Activated naive CD8-positive, alpha-beta T cell (primary cell): ENCODE results near the gene RASA3.
"Not testable (repeated sequence)": the region's sequence is repeated elsewhere in the genome, so short reads cannot be mapped to it uniquely, and the experiment has no call there.

Source experiments
- H3K27ac Mint-ChIP-seq: one replicate; pipeline ENCODE4 v1.8.0; 2021; ENCODE audit warnings: mixed read lengths
- H3K27me3 Mint-ChIP-seq: one replicate; pipeline ENCODE4 v1.8.0; 2021; ENCODE audit warnings: mixed read lengths
- H3K36me3 Mint-ChIP-seq: one replicate; pipeline ENCODE4 v1.8.0; 2021; ENCODE audit warnings: mixed read lengths
- H3K4me1 Mint-ChIP-seq: one replicate; pipeline ENCODE4 v1.8.0; 2021; ENCODE audit warnings: low read depth, mixed read lengths
- H3K4me3 Mint-ChIP-seq: one replicate; pipeline ENCODE4 v1.8.0; 2021; ENCODE audit warnings: mild to moderate bottlenecking, mixed read lengths
- H3K9me3 Mint-ChIP-seq: one replicate; pipeline ENCODE4 v1.8.0; 2021; ENCODE audit warnings: low read depth, mixed read lengths

Gene RASA3

DNA sequence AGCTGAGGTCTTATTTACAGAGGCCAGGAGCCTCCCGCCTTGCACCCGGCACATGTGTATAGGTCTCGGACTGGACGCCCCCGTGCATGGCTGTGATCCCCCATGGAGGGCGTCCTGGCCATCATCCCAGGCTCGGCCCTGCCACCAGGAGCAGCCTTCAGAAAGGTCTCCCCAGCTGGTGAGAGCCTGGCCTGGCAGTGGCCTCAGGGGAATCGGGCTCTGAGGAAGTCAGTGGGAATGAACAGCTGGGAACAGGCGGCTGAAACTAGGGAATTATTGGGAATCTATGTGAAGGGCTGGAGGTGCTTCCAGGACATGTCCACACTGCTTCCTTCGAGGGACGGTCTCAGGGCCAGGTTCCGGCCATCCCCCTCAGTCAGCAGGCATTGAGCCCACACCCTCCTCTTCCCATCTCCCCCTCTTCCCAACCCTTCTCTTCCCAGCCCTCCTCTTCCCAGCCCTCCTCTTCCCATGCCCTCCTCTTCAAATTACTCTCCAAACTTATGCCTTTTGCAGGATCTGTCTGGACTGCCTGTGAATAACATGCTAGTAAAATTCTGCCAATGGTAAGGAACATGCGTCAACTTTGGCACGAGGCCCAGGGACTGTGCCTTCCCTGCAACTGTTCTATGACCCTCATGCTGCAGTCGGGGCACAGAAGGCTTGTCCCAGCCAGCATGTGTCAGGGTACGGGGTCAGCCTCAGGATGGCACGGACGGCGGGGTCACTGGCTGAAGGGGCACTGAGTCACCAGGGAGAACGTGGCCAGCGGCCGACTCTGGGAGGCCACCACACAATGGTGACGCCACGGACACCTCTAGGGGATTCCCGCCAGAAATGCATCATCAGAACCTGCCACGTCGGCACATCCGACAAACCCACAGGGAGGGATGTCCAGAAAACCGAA, 134.3 kb downstream of the RASA3 start:
- Mint-ChIP-seq H3K4me1 (no peaks in the 10 kb centered on the region), H3K27ac (peak overlapping the region; percentile 50), H3K36me3 (peaks cover 4% of the 10 kb centered on the region), H3K27me3 (no peaks in the 10 kb centered on the region), H3K4me3 (no peak overlapping the region), H3K9me3 (no peaks in the 10 kb centered on the region)

DNA sequence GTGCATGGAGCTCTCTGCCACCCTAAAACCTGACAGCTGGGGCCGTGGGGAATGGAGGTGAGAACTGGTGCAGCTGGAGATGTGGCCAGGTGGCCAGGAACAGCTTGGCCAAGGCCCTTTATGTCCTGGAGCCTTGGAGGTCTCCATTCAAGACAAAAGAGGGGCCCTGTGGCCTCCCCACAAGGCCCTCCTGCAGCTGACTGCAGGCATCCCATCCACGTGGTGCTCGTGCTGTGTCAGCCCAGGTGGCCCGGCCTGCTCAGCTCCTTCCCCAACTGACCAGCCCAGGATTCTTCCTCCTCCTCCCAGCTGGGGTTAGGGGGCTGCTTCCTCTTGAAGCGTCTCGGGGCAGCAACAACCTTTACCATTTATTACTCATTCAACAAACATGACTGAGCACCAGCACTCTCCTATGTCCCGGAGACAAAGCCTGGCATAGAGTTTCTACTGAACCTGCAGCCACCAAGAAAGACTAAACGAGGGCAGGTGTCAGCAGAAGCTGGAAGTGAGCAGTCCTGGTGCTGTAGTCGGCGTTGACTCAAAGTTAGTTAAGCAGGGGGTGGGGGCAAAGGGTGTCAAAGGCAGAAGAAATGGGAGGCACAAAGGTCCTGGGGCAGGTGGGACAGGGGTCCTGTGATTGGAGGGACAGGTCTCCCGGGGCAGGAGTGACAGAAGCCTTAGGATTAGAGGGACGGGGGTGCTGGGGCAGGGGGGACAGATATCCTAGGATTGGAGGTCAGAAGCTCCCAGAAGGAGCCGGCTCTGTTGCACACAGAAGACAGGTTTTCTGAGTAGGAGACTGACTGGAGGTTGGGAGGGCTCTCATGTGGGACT, 135.3 kb downstream of the RASA3 start:
- peak overlapping the region; percentile 46 for H3K27ac Mint-ChIP-seq
- no peaks in the 10 kb centered on the region for H3K4me1 Mint-ChIP-seq

GRCh38 chr13:113996081-113996911, 136.1 kb downstream of the RASA3 start:
- Mint-ChIP-seq H3K36me3 (peaks cover 7% of the 10 kb centered on the region), H3K4me1 (peaks cover 3% of the 10 kb centered on the region), H3K27ac (no peak overlapping the region), H3K27me3 (no peaks in the 10 kb centered on the region), H3K9me3 (no peaks in the 10 kb centered on the region), H3K4me3 (no peak overlapping the region)

More for the DNA sequence above, 135.3 kb downstream of the RASA3 start:
- Mint-ChIP-seq H3K36me3 (peaks cover 4% of the 10 kb centered on the region), H3K9me3 (no peaks in the 10 kb centered on the region), H3K27me3 (no peaks in the 10 kb centered on the region), H3K4me3 (no peak overlapping the region)

- Mint-ChIP-seq H3K27me3 (no peaks in the 10 kb centered on the region), H3K4me3 (no peak overlapping the region), H3K9me3 (no peaks in the 10 kb centered on the region), H3K4me1 (peaks cover 3% of the 10 kb centered on the region), H3K27ac (no peak overlapping the region), H3K36me3 (peaks cover 7% of the 10 kb centered on the region)
Measured at GRCh38 chr13:113995051-113995601, 137.3 kb downstream of the RASA3 start.

- Mint-ChIP-seq H3K36me3 (peaks cover 14% of the 10 kb centered on the region), H3K4me1 (peaks cover 3% of the 10 kb centered on the region), H3K9me3 (no peaks in the 10 kb centered on the region), H3K27ac (peak overlapping the region; percentile 34), H3K27me3 (no peaks in the 10 kb centered on the region), H3K4me3 (no peak overlapping the region)
Measured at GRCh38 chr13:113992276-113993005, 140.0 kb downstream of the RASA3 start.

DNA sequence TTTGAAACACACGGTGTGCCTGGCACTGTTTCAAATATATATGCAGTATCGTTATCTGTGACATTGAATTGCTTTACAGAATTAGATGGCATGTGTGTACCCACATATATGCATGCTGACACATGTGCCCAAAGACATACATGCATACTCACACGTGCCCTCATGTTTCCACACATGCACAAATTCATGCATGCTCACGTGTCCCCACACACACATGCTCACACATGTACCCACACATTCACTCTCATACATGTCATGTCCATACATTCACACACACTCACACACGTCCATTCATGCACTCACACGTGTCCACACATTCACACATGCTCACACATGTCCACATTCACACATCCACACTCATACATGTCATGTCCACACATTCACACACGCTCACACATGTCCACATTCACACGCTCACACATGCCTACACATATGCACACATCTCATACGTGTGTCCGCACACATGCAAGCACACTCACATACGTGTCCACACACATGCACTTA, 140.7 kb downstream of the RASA3 start:
- Mint-ChIP-seq H3K27me3 (no peaks in the 10 kb centered on the region), H3K4me1 (peaks cover 3% of the 10 kb centered on the region), H3K9me3 (no peaks in the 10 kb centered on the region), H3K27ac (peak overlapping the region; percentile 31), H3K36me3 (peaks cover 14% of the 10 kb centered on the region), H3K4me3 (no peak overlapping the region)

DNA sequence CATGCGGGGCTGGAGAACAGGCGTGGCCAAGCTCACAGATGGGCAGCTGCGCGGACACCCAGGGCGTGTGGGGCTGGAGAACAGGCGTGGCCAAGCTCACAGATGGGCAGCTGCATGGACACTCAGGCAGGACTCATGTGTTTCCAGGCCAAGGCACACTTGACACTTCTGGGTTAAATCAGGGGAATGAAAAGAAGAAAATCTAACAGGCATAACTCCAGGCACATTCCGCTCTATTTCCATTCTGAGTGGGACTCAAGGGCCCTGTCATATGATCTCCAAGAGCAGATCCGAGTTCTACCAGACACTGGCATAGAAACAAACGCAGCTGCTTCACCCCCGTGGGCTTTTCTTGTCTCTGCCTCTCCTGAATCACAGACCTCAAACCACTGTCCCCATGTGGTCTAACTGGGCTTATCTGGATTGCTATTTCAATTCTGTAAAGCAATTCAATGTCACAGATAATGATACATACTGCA, 141.2 kb downstream of the RASA3 start:
- Mint-ChIP-seq H3K4me1 (peaks cover 3% of the 10 kb centered on the region), H3K9me3 (no peaks in the 10 kb centered on the region), H3K36me3 (peaks cover 14% of the 10 kb centered on the region), H3K4me3 (no peak overlapping the region), H3K27me3 (no peaks in the 10 kb centered on the region), H3K27ac (peak overlapping the region; percentile 22)

- Mint-ChIP-seq H3K27me3 (no peaks in the 10 kb centered on the region), H3K27ac (peak overlapping the region; percentile 70), H3K4me1 (peaks cover 3% of the 10 kb centered on the region), H3K36me3 (peaks cover 14% of the 10 kb centered on the region), H3K9me3 (no peaks in the 10 kb centered on the region), H3K4me3 (no peak overlapping the region)
Measured at GRCh38 chr13:113990321-113990837, 142.0 kb downstream of the RASA3 start.

- Mint-ChIP-seq H3K27ac (peak overlapping the region; percentile 70), H3K4me3 (no peak overlapping the region), H3K4me1 (peaks cover 3% of the 10 kb centered on the region), H3K36me3 (peaks cover 14% of the 10 kb centered on the region), H3K9me3 (no peaks in the 10 kb centered on the region), H3K27me3 (no peaks in the 10 kb centered on the region)
Measured at GRCh38 chr13:113989585-113990300, 142.7 kb downstream of the RASA3 start.

DNA sequence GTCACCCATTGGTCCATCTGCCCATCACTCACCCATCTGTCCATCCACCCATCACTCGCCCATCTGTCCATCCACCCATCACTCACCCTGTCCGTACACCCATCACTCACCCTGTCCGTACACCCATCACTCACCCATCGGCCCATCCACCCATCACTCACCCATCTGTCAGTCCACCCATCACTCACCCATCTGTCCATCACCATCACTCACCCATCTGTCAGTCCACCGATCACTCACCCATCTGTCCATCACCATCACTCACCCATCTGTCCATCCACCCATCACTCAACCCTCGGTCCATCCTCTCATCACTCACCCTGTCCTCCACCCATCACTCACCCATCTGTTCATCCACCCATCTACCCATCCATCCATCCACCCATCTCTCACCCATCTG, 143.6 kb downstream of the RASA3 start:
- H3K36me3 Mint-ChIP-seq = peaks cover 12% of the 10 kb centered on the region
- not testable (repeated sequence) for H3K27ac Mint-ChIP-seq, H3K27me3 Mint-ChIP-seq, H3K4me3 Mint-ChIP-seq, H3K4me1 Mint-ChIP-seq, H3K9me3 Mint-ChIP-seq

DNA sequence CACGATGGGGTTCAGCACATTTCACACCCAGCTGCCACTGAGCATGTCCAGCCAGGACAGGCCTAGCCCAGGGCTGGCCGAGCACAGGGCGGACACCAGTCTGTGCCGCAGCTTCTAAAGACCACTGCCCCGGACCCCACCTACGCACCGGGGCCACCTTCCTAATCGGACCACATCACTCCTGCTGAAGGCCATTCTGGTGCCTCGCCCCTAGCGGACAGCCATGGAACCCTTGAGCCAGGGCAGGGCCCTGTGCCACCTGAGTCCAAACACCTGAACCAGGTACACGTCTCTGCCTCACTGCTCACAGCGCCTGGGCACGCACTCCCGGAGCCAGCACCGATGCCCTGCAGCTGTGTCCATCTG, 150.1 kb downstream of the RASA3 start:
- H3K4me3 Mint-ChIP-seq = no peak overlapping the region
- no peaks in the 10 kb centered on the region for H3K27me3 Mint-ChIP-seq
- no peaks in the 10 kb centered on the region for H3K9me3 Mint-ChIP-seq
- peaks cover 7% of the 10 kb centered on the region for H3K36me3 Mint-ChIP-seq
- H3K27ac Mint-ChIP-seq = no peak overlapping the region
- H3K4me1 Mint-ChIP-seq = peaks cover 2% of the 10 kb centered on the region

GRCh38 chr13:113981611-113982295, 150.7 kb downstream of the RASA3 start:
- Mint-ChIP-seq H3K27ac (no peak overlapping the region), H3K9me3 (no peaks in the 10 kb centered on the region), H3K4me3 (no peak overlapping the region), H3K27me3 (no peaks in the 10 kb centered on the region), H3K36me3 (peaks cover 7% of the 10 kb centered on the region), H3K4me1 (peaks cover 2% of the 10 kb centered on the region)
